HUES6 (cell line): Measurements from ENCODE around the gene TMEM80.

Experiments
- H3K27ac ChIP-seq: 2 replicates; pipeline ENCODE4 v1.7.0; 2013; ENCODE audit warnings: low read depth, mild to moderate bottlenecking, low read length, inconsistent platforms
- H3K27me3 ChIP-seq: 2 replicates; pipeline ENCODE4 v1.6.1; 2013; ENCODE audit warnings: low read length; ENCODE audit not compliant: control insufficient read depth, insufficient read depth
- H3K36me3 ChIP-seq: 2 replicates; pipeline ENCODE4 v1.6.1; 2013; ENCODE audit warnings: low read length; ENCODE audit not compliant: control insufficient read depth, insufficient read depth
- H3K4me1 ChIP-seq: 2 replicates; pipeline ENCODE4 v1.6.1; 2013; ENCODE audit warnings: low read length; ENCODE audit not compliant: control insufficient read depth, insufficient read depth
- H3K4me3 ChIP-seq: 2 replicates; pipeline ENCODE4 v1.5.1; 2013; ENCODE audit warnings: low read depth, low read length
- H3K9ac ChIP-seq: one replicate; pipeline ENCODE4 v1.6.1; 2013; ENCODE audit warnings: mild to moderate bottlenecking, low read length
- H3K9me3 ChIP-seq: 2 replicates; pipeline ENCODE4 v1.6.1; 2013; ENCODE audit warnings: low read depth, low read length; ENCODE audit not compliant: control insufficient read depth, insufficient read depth

TMEM80 gene

GRCh38 chr11:702462-703461, 7.1 kb downstream of the TMEM80 start:
- Histone ChIP-seq H3K9me3 (no peaks in the 10 kb centered on the region), H3K27ac (no peak overlapping the region), H3K4me1 (peaks cover 34% of the 10 kb centered on the region), H3K9ac (no peak overlapping the region), H3K27me3 (peaks cover 5% of the 10 kb centered on the region; the same call in 1 of the 2 replicates), H3K4me3 (no peak overlapping the region), H3K36me3 (peaks cover 13% of the 10 kb centered on the region)

- Histone ChIP-seq H3K27me3 (peaks cover 5% of the 10 kb centered on the region; the same call in 1 of the 2 replicates), H3K9me3 (no peaks in the 10 kb centered on the region), H3K4me3 (no peak overlapping the region), H3K9ac (no peak overlapping the region), H3K27ac (no peak overlapping the region), H3K36me3 (peaks cover 13% of the 10 kb centered on the region), H3K4me1 (peaks cover 34% of the 10 kb centered on the region)
Measured at GRCh38 chr11:703506-703905, 7.9 kb downstream of the TMEM80 start.

- Histone ChIP-seq H3K27ac (peak overlapping the region; percentile 29; the same call in 1 of the 2 replicates), H3K9me3 (no peaks in the 10 kb centered on the region), H3K4me3 (no peak overlapping the region), H3K36me3 (peaks cover 13% of the 10 kb centered on the region), H3K4me1 (peaks cover 34% of the 10 kb centered on the region), H3K9ac (no peak overlapping the region), H3K27me3 (peaks cover 5% of the 10 kb centered on the region; the same call in 1 of the 2 replicates)
Measured at GRCh38 chr11:704228-704674, 8.6 kb downstream of the TMEM80 start.

GRCh38 chr11:704781-705645, 9.4 kb downstream of the TMEM80 start:
- Histone ChIP-seq H3K4me3 (peak overlapping the region; percentile 81), H3K9ac (peak overlapping the region; percentile 51), H3K4me1 (peaks cover 41% of the 10 kb centered on the region), H3K36me3 (peaks cover 13% of the 10 kb centered on the region), H3K27ac (peak overlapping the region; percentile 29), H3K9me3 (no peaks in the 10 kb centered on the region), H3K27me3 (peaks cover 5% of the 10 kb centered on the region; the same call in 1 of the 2 replicates)

GRCh38 chr11:705646-706438, 10.2 kb downstream of the TMEM80 start, which contains the start of gene EPS8L2:
Gene EPS8L2 (plus strand): TSS chr11:706231. CDS start chr11:709408, 3,177 bp downstream.
- H3K9ac ChIP-seq = peak within 1 kb of the TSS; percentile 89
- peak within 1 kb of the TSS; percentile 81 for H3K4me3 ChIP-seq
- peaks cover 13% of the 10 kb centered on the region for H3K36me3 ChIP-seq
- peaks cover 5% of the 10 kb centered on the region; the same call in 1 of the 2 replicates for H3K27me3 ChIP-seq
- peak within 1 kb of the TSS; percentile 75 for H3K27ac ChIP-seq
- no peaks in the 10 kb centered on the region for H3K9me3 ChIP-seq
- peaks cover 44% of the 10 kb centered on the region for H3K4me1 ChIP-seq

GRCh38 chr11:706439-706956, 10.9 kb downstream of the TMEM80 start:
- H3K36me3 ChIP-seq = peaks cover 13% of the 10 kb centered on the region
- H3K27ac ChIP-seq = peak overlapping the region; percentile 75
- H3K9ac ChIP-seq = peak overlapping the region; percentile 89
- H3K4me3 ChIP-seq = peak overlapping the region; percentile 81
- peaks cover 44% of the 10 kb centered on the region for H3K4me1 ChIP-seq
- H3K27me3 ChIP-seq = peaks cover 5% of the 10 kb centered on the region; the same call in 1 of the 2 replicates
- H3K9me3 ChIP-seq = no peaks in the 10 kb centered on the region

GRCh38 chr11:706957-707816, 11.6 kb downstream of the TMEM80 start:
- H3K9me3 ChIP-seq = no peaks in the 10 kb centered on the region
- H3K27ac ChIP-seq = peak overlapping the region; percentile 75
- peaks cover 5% of the 10 kb centered on the region; the same call in 1 of the 2 replicates for H3K27me3 ChIP-seq
- peak overlapping the region; percentile 89 for H3K9ac ChIP-seq
- H3K36me3 ChIP-seq = peaks cover 6% of the 10 kb centered on the region
- peaks cover 44% of the 10 kb centered on the region for H3K4me1 ChIP-seq
- H3K4me3 ChIP-seq = peak overlapping the region; percentile 81

- peaks cover 5% of the 10 kb centered on the region; the same call in 1 of the 2 replicates for H3K27me3 ChIP-seq
- H3K4me1 ChIP-seq = peaks cover 44% of the 10 kb centered on the region
- peaks cover 6% of the 10 kb centered on the region; the same call in 1 of the 2 replicates for H3K36me3 ChIP-seq
- 0 out of 2 replicates have a peak overlapping the region, but pooled peaks have one; percentile 75 for H3K27ac ChIP-seq
- peak overlapping the region; percentile 81; the same call in 1 of the 2 replicates for H3K4me3 ChIP-seq
- peak overlapping the region; percentile 89 for H3K9ac ChIP-seq
- no peaks in the 10 kb centered on the region for H3K9me3 ChIP-seq
Measured at GRCh38 chr11:707817-708420, 12.3 kb downstream of the TMEM80 start.

GRCh38 chr11:708511-708910, 12.9 kb downstream of the TMEM80 start:
- no peak overlapping the region for H3K4me3 ChIP-seq

More at GRCh38 chr11:708511-708910, 12.9 kb downstream of the TMEM80 start:
- 0 out of 2 replicates have a peak overlapping the region, but pooled peaks have one; percentile 15 for H3K27ac ChIP-seq
- peaks cover 5% of the 10 kb centered on the region; the same call in 1 of the 2 replicates for H3K27me3 ChIP-seq
- peaks cover 44% of the 10 kb centered on the region for H3K4me1 ChIP-seq
- H3K9me3 ChIP-seq = no peaks in the 10 kb centered on the region
- H3K9ac ChIP-seq = no peak overlapping the region
- peaks cover 6% of the 10 kb centered on the region; the same call in 1 of the 2 replicates for H3K36me3 ChIP-seq
